HG03439 (cell line): ENCODE results near the gene PRMT7.

Experiments
- ATAC-seq: cut with Tn5 transposase; IDR thresholded peaks from one replicate; pipeline ENCODE4 v1.9.1; 2021; ENCODE audit warnings: mild to moderate bottlenecking, moderate library complexity; ENCODE audit not compliant: unreplicated experiment

Gene PRMT7

DNA sequence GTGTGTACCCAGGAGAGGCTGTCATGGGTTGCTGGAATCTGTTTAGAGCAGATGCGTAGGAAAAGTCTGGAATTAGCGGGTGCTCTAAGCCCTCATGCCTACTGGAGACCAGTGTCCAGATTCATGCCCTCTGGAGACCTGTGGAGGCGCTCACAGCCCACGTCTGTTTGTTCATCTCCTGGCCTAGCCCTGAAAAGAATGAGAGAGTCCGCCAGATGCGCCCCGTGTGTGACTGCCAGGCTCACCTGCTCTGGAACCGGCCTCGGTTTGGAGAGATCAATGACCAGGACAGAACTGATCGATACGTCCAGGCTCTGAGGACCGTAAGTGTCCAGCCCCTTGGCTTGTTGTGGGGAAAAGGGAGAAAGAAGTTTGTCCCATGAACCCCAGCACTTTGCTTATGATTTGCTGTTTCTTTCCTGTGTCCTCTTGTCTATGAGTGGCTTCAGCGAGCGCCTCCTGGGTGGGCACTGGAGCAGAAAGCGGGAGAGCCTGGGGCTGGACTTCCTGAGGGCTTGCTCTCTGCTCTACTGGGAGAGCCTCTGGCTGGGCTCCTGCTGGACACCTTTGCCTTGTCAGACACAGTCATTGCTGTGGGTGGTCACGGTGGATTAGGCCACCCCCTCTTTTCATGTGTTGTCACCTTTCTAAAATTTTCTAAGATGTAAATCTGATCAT lies 35.3 kb downstream of the PRMT7 start:
- no peak for ATAC-seq

DNA sequence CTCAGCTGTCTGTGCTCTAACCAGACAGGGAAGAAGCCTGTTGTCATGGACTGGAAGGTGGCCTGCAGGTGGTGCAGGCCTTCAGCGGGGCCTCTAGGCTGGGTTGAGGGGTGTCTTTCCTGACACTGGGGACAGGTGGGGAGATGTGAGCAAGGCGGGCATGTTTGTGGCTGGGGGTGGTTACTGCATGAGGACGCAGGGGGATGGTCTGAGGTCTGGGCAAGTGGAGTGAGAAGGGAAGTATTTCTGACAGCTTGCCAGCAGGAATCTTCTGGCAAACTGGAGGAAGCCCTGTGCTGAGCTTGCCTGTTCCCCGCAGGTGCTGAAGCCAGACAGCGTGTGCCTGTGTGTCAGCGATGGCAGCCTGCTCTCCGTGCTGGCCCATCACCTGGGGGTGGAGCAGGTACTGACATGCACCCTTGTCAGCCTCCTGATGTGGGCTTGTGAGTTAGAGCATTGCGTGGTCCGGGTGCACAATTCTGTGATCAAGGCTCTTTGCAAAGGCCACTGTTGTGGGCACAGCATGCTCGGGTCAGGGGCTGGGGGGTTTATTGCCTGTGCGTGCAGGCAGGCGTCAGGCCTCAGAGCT lies 36.2 kb downstream of the PRMT7 start:
- ATAC-seq, result no peak

DNA sequence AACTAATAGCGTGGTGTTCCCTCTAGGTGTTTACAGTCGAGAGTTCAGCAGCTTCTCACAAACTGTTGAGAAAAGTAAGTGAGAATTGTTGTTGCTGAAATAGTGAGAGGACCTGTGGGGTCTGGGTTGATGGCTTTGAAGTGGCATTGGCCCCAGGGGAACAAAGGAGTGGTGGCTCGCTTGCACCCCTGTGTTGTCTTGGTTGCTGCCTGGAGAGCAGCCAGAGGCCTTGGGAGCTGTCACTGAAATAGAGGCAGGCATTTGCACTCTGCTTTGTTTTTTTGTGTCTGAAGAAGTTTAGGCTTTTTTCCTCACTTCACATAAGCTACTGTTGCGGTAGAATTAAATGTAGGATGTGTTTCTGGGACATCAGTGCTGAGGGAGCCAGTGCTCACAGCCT lies 36.8 kb downstream of the PRMT7 start:
- ATAC-seq, result no peak

GRCh38 chr16:68348639-68349445 lies 38.0 kb downstream of the PRMT7 start:
- ATAC-seq, result no peak

GRCh38 chr16:68349838-68350410 lies 39.1 kb downstream of the PRMT7 start:
- ATAC-seq, result no peak

DNA sequence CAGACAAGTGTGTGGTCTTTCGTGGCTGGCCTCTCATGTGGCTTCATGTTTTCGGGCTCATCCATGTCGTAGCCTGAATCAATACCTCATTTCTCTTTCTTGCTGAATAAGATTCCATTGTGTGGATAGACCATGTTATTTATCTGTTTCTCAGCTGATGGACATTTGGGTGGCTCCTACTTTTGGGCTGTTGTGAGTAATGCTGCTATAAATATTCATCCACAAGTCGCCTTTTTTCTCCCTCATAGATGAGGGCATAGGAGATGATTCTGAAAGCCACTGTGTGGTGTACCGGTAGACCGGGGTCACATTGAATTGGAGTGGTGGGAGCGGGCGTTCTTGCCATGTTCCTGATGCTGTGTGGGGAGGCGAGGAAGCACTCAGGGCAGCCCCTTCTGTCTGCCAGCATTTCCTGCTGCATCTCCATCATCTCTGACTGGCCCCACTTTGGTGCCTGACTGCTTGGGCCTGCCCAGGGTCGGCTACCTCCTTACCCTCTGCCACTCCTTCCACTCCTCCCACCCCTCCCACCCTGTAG lies 40.1 kb downstream of the PRMT7 start:
- no peak for ATAC-seq

- no peak for ATAC-seq
These were observed 40.6 kb downstream of the PRMT7 start for GRCh38 chr16:68351463-68351862.

DNA sequence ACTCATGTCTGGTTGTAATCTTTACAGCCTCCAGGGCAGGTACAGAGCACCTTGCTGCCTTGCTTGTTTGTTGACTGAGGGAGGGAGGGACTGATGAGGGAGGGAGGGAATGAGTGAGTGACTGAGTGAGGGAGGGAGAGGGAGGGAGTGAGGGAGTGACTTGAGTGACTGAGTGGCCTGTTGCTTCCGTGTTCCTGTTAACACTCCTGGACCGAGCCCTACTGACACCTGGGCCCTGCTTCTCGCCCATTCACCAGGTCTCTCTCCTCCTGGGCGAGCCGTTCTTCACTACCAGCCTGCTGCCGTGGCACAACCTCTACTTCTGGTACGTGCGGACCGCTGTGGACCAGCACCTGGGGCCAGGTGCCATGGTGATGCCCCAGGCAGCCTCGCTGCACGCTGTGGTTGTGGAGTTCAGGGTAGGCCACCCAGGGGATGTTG lies 41.2 kb downstream of the PRMT7 start:
- no peak for ATAC-seq

DNA sequence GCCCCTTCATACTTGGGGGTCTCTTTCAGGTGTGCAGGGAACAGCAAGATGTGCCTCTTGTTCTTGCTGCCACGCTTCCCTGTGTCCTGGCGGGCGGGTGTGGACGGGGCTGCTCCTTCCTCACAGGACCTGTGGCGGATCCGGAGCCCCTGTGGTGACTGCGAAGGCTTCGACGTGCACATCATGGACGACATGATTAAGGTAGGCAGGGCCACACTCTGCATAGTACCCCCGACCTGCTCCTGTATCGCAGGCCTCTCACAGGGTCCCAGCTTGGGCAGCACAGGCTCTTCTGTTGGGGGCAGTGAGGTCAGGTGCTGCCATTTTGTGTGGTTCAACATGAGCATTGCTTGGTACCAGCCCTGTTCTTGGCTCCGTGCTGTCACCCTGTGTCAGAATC lies 42.5 kb downstream of the PRMT7 start:
- no peak for ATAC-seq

- ATAC-seq, result no peak
These were observed 44.0 kb downstream of the PRMT7 start for GRCh38 chr16:68354816-68355215.

GRCh38 chr16:68355447-68356248 lies 44.8 kb downstream of the PRMT7 start:
- ATAC-seq, result no peak

- ATAC-seq, result peak; percentile 57
These were observed 45.6 kb downstream of the PRMT7 start for GRCh38 chr16:68356249-68356918.

GRCh38 chr16:68356919-68357286 lies 46.1 kb downstream of the PRMT7 start:
- ATAC-seq, result no peak

- no peak for ATAC-seq
These were observed 46.7 kb downstream of the PRMT7 start for GRCh38 chr16:68357521-68357922.

DNA sequence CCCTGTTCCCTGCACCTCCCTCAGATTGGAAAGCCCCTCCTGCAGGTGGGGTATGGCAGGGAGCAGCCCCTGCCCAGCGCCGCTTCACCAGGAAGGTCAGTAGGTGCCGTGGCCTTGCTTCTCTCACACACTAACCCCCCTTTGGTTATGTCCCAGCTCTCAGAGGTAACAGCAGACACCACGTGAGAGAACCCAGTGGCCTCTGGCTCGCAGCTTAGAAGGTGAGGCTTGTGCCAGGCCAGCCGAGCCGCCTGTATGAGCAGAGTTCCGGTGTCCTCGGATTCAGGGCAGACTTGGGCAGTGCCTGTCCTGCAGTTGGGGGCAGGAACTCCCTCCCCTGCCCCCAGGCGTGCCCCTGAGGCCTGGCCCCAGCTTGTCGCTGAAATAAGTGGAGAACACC lies 47.1 kb downstream of the PRMT7 start:
- no peak for ATAC-seq

DNA sequence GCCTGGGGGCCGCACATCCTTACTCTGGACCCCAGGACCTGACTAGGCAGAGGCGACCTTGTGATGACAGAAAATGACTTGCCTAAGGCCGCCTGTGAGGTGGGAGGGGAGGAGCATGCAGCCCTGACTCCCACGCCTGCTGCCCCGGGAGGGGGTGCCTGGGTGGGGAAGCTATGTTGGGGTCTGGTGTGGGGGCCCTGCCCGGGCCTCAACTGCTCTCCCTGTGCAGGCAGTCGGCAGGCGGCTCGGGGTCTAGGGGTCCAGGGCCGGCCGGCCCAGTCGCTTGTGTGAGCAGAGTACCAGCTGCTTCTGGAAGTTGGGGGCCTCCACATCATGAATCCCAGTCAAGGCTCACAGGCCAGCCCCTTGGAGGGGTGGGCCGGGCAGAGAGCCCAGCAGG lies 48.1 kb downstream of the PRMT7 start:
- ATAC-seq, result no peak

DNA sequence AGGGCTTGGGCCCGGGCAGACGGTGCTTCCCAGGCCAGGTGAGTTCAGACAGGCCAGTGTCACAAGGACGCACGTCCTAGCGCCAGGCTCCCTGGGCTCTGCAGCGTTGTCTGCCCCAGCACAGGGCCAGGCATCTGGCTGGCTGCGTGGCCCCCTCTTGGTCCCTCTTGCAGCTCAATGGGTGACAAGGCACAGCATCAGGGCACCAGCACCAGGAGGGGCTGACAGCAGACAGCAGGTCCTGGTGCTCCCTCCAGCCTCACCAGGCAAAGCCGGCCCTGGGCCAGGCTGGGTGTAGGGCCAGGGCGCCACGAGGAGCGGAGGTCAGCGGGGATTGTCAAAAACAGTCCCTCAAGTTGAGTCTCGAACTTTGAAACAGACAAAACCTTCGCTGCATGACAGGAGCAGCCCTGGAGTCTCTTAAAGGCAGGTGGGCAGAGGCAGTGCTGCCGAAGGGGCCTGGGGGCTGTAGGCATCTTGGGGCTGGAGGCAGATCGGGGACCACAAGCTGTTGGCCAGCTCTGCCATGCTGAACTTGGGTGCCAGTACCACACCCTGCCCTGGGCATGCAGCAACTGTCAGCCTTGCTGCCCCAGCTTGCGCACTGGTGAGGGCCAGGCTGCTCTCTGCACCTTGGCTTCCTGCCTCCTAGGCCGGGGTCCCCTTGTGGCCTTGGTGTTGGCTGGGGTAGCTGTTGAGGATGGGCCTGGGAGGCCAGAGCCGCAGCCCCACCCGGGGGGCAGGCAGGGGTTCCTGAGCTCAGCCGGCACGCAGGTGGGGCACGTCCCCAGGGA lies 48.8 kb downstream of the PRMT7 start:
- ATAC-seq, result no peak

GRCh38 chr16:68360547-68360946 lies 49.7 kb downstream of the PRMT7 start:
- ATAC-seq, result no peak

GRCh38 chr16:68360956-68361355 lies 50.1 kb downstream of the PRMT7 start:
- ATAC-seq, result no peak
